ENCODE results near the gene USP21.

The USP21 gene

DNA sequence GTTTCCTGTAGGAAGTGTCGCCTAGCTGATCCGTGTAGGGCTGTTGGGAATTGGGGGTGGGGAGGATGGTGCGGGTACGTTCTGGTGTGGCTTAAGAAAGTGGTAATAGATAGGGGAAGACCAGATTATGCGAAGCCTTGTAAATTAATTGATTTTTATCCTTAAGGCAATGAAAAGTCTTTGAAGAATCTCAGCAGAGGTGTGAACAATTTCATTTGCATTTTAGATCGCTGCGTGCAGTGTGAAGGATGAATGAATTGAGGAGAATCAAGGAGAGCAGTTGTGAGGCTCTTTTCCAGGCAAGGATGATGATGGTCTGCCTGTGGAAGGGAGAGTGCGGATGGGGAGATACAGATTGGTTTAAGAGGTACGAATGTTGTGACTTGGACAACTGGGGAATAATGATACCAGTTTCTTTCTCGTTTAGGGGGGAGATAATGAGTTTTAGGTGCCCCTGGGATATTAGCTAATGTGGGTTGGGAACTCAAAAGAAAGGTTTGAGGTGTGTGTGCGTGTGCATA is 26.0 kb upstream of the USP21 start:
- Histone ChIP-seq H3K4me1 (ENCODE audit: control insufficient read depth, insufficient read depth, low read length) (peaks cover 11% of the 10 kb centered on the region), H3K9me3 (ENCODE audit: control insufficient read depth, low read length) (no peaks in the 10 kb centered on the region), H3K27ac (ENCODE audit: insufficient read depth, low read depth, low read length, poor library complexity, severe bottlenecking) (peak overlapping the region; percentile 88), H3K36me3 (ENCODE audit: control insufficient read depth, insufficient read depth, low read length) (peaks cover 9% of the 10 kb centered on the region), H3K4me3 (ENCODE audit: insufficient read depth, low read depth, low read length) (peak overlapping the region; percentile 50), H3K27me3 (ENCODE audit: control insufficient read depth, insufficient read depth, low read length, poor library complexity, severe bottlenecking) (no peaks in the 10 kb centered on the region)
- WGBS, 2 experiments = 1 to 2% methylated on average over 11 of the region's 11 CpGs

DNA sequence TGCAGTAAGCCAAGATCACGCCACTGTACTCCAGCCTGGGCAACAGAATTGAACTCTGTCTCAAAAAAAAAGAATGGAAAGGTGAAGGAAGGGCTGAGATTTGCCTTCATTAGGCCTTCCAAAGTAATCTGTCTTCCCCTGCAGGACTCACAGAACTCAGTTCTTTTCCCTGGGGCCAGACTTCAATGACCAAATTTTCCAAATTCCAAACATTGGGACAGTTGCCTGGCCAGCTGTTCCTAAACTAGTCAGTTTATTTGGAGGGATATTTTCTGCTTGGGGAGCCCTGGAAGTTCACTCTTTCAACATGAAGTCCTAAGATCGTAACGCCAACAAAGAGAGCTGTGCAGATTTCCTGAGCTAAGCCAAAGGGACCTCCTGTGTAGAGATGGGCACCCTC is 21.4 kb upstream of the USP21 start:
- H3K36me3 ChIP-seq (ENCODE audit: control insufficient read depth, insufficient read depth, low read length) = no peaks in the 10 kb centered on the region
- WGBS, 2 experiments = 91 to 95% methylated on average over 3 of the region's 3 CpGs

GRCh38 chr1:161138431-161138830 is 20.9 kb upstream of the USP21 start:
- H3K27ac ChIP-seq (ENCODE audit: insufficient read depth, low read depth, low read length, poor library complexity, severe bottlenecking) = no peak overlapping the region
- WGBS, 2 experiments = 92 to 100% methylated on average over 1 of the region's 1 CpG
- no peak overlapping the region for H3K4me3 ChIP-seq (ENCODE audit: insufficient read depth, low read depth, low read length)
- H3K4me1 ChIP-seq (ENCODE audit: control insufficient read depth, insufficient read depth, low read length) = peaks cover 3% of the 10 kb centered on the region
- H3K27me3 ChIP-seq (ENCODE audit: control insufficient read depth, insufficient read depth, low read length, poor library complexity, severe bottlenecking) = no peaks in the 10 kb centered on the region
- no peaks in the 10 kb centered on the region for H3K36me3 ChIP-seq (ENCODE audit: control insufficient read depth, insufficient read depth, low read length)
- H3K9me3 ChIP-seq (ENCODE audit: control insufficient read depth, low read length) = no peaks in the 10 kb centered on the region

More for the DNA sequence above, 21.4 kb upstream of the USP21 start:
- H3K4me3 ChIP-seq (ENCODE audit: insufficient read depth, low read depth, low read length) = no peak overlapping the region
- H3K27me3 ChIP-seq (ENCODE audit: control insufficient read depth, insufficient read depth, low read length, poor library complexity, severe bottlenecking) = no peaks in the 10 kb centered on the region
- H3K9me3 ChIP-seq (ENCODE audit: control insufficient read depth, low read length) = no peaks in the 10 kb centered on the region
- H3K4me1 ChIP-seq (ENCODE audit: control insufficient read depth, insufficient read depth, low read length) = peaks cover 4% of the 10 kb centered on the region
- no peak overlapping the region for H3K27ac ChIP-seq (ENCODE audit: insufficient read depth, low read depth, low read length, poor library complexity, severe bottlenecking)

GRCh38 chr1:161139766-161140165 is 19.5 kb upstream of the USP21 start:
- Histone ChIP-seq H3K4me3 (ENCODE audit: insufficient read depth, low read depth, low read length) (no peak overlapping the region), H3K27ac (ENCODE audit: insufficient read depth, low read depth, low read length, poor library complexity, severe bottlenecking) (no peak overlapping the region), H3K9me3 (ENCODE audit: control insufficient read depth, low read length) (no peaks in the 10 kb centered on the region), H3K36me3 (ENCODE audit: control insufficient read depth, insufficient read depth, low read length) (no peaks in the 10 kb centered on the region), H3K4me1 (ENCODE audit: control insufficient read depth, insufficient read depth, low read length) (no peaks in the 10 kb centered on the region), H3K27me3 (ENCODE audit: control insufficient read depth, insufficient read depth, low read length, poor library complexity, severe bottlenecking) (no peaks in the 10 kb centered on the region)
- 40 to 89% methylated on average over 1 of the region's 1 CpG for WGBS, 2 experiments

DNA sequence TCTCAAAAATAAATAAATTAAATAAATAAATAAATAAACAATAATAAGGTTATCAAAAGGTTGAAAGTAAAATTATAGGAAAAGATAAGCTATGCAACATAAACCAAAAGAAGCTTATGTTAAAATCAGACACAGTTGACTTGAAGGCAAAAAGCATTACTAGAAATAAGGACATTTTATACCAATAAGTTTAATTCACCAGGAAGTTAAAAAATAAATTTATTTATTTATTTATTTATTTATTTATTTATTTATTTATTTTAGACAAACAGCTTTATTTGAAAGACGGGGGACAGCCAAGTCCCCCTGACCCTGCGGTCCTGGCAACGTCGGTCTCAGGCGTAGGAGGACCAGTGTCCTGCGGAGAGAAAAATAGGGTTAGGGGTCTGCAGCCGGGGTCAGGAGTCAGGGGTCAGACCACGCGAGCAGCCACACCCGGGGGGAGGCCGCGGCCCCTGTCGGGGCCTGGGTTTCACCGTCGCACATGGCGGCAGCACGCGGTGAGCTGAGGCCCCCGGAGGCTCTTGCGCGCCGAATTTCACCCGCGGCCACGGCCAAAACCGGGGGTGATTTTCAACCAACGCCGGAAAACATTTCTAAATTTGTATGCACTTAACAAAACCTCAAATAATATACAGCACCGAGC is 18.4 kb upstream of the USP21 start:
- Histone ChIP-seq H3K27me3 (ENCODE audit: control insufficient read depth, insufficient read depth, low read length, poor library complexity, severe bottlenecking) (no peaks in the 10 kb centered on the region), H3K4me3 (ENCODE audit: insufficient read depth, low read depth, low read length) (no peak overlapping the region), H3K27ac (ENCODE audit: insufficient read depth, low read depth, low read length, poor library complexity, severe bottlenecking) (no peak overlapping the region), H3K4me1 (ENCODE audit: control insufficient read depth, insufficient read depth, low read length) (no peaks in the 10 kb centered on the region), H3K36me3 (ENCODE audit: control insufficient read depth, insufficient read depth, low read length) (no peaks in the 10 kb centered on the region), H3K9me3 (ENCODE audit: control insufficient read depth, low read length) (no peaks in the 10 kb centered on the region)
- WGBS, 2 experiments = 96% methylated on average over 29 of the region's 29 CpGs

DNA sequence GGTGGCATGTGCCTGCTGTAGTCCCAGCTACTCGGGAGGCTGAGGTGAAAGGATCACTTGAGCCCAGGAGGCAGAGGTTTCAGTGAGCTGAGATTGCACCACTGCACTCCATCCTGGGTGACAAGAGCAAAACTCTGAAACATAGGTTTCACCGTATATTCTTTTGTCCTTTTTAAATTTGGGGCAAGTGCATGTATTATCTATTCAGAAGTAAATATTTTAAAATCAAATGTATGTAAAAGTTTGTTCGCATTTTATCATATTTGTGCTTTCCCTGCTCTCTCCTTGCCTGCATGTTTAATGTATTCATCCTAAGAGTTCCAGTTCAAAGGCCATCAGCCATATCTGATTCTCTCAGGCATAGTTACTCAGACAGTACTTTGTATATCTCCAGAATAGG is 13.5 kb upstream of the USP21 start:
- 84 to 95% methylated on average over 3 of the region's 3 CpGs for WGBS, 2 experiments
- no peaks in the 10 kb centered on the region for H3K9me3 ChIP-seq (ENCODE audit: control insufficient read depth, low read length)
- H3K36me3 ChIP-seq (ENCODE audit: control insufficient read depth, insufficient read depth, low read length) = no peaks in the 10 kb centered on the region
- H3K27ac ChIP-seq (ENCODE audit: insufficient read depth, low read depth, low read length, poor library complexity, severe bottlenecking) = no peak overlapping the region
- H3K4me1 ChIP-seq (ENCODE audit: control insufficient read depth, insufficient read depth, low read length) = no peaks in the 10 kb centered on the region
- H3K4me3 ChIP-seq (ENCODE audit: insufficient read depth, low read depth, low read length) = no peak overlapping the region
- no peaks in the 10 kb centered on the region for H3K27me3 ChIP-seq (ENCODE audit: control insufficient read depth, insufficient read depth, low read length, poor library complexity, severe bottlenecking)

DNA sequence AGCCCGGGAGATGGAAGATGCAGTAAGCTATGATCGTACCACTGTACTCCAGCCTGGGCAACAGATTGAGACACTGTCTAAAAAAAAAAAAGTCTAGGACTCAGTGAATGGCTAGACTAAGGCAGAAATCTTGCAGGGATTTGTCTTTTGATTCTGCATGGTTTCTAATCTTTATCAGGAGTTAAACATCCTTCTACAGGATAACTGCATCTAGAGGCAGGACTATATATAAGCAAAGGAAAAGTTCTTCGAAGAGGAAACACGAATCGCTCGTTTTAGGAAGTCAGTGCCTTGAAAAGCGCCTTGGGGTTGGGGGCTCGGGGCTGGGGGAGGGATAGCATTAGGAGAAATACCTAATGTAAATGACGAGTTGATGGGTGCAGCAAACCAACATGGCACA is 6.1 kb upstream of the USP21 start:
- H3K9me3 ChIP-seq (ENCODE audit: control insufficient read depth, low read length) = no peaks in the 10 kb centered on the region
- H3K27ac ChIP-seq (ENCODE audit: insufficient read depth, low read depth, low read length, poor library complexity, severe bottlenecking) = no peak overlapping the region
- 39 to 46% methylated on average over 5 to 9 of the region's 9 CpGs for WGBS, 2 experiments
- H3K4me3 ChIP-seq (ENCODE audit: insufficient read depth, low read depth, low read length) = peak overlapping the region; percentile 82
- H3K4me1 ChIP-seq (ENCODE audit: control insufficient read depth, insufficient read depth, low read length) = no peaks in the 10 kb centered on the region
- H3K36me3 ChIP-seq (ENCODE audit: control insufficient read depth, insufficient read depth, low read length) = peaks cover 7% of the 10 kb centered on the region
- no peaks in the 10 kb centered on the region for H3K27me3 ChIP-seq (ENCODE audit: control insufficient read depth, insufficient read depth, low read length, poor library complexity, severe bottlenecking)

- no peaks in the 10 kb centered on the region for H3K9me3 ChIP-seq (ENCODE audit: control insufficient read depth, low read length)
- H3K4me3 ChIP-seq (ENCODE audit: insufficient read depth, low read depth, low read length) = peak within 1 kb of the TSS; percentile 82
- 2% methylated on average over 33 of the region's 33 CpGs for WGBS, 2 experiments
- H3K4me1 ChIP-seq (ENCODE audit: control insufficient read depth, insufficient read depth, low read length) = no peaks in the 10 kb centered on the region
- peaks cover 11% of the 10 kb centered on the region for H3K36me3 ChIP-seq (ENCODE audit: control insufficient read depth, insufficient read depth, low read length)
- H3K27ac ChIP-seq (ENCODE audit: insufficient read depth, low read depth, low read length, poor library complexity, severe bottlenecking) = peak within 1 kb of the TSS; percentile 92
- no peaks in the 10 kb centered on the region for H3K27me3 ChIP-seq (ENCODE audit: control insufficient read depth, insufficient read depth, low read length, poor library complexity, severe bottlenecking)
These were observed 5.5 kb upstream of the USP21 start, which contains the start of gene UFC1 for GRCh38 chr1:161153682-161154337. UFC1 (plus strand) TSS chr1:161153978; CDS start chr1:161153998, 20 bp downstream.

GRCh38 chr1:161157867-161158266 is 1.4 kb upstream of the USP21 start:
- H3K27me3 ChIP-seq (ENCODE audit: control insufficient read depth, insufficient read depth, low read length, poor library complexity, severe bottlenecking) = no peaks in the 10 kb centered on the region
- H3K4me1 ChIP-seq (ENCODE audit: control insufficient read depth, insufficient read depth, low read length) = no peaks in the 10 kb centered on the region
- WGBS, 2 experiments = 96 to 100% methylated on average over 1 of the region's 1 CpG
- peaks cover 28% of the 10 kb centered on the region for H3K36me3 ChIP-seq (ENCODE audit: control insufficient read depth, insufficient read depth, low read length)
- no peak overlapping the region for H3K27ac ChIP-seq (ENCODE audit: insufficient read depth, low read depth, low read length, poor library complexity, severe bottlenecking)
- no peak overlapping the region for H3K4me3 ChIP-seq (ENCODE audit: insufficient read depth, low read depth, low read length)
- H3K9me3 ChIP-seq (ENCODE audit: control insufficient read depth, low read length) = no peaks in the 10 kb centered on the region

DNA sequence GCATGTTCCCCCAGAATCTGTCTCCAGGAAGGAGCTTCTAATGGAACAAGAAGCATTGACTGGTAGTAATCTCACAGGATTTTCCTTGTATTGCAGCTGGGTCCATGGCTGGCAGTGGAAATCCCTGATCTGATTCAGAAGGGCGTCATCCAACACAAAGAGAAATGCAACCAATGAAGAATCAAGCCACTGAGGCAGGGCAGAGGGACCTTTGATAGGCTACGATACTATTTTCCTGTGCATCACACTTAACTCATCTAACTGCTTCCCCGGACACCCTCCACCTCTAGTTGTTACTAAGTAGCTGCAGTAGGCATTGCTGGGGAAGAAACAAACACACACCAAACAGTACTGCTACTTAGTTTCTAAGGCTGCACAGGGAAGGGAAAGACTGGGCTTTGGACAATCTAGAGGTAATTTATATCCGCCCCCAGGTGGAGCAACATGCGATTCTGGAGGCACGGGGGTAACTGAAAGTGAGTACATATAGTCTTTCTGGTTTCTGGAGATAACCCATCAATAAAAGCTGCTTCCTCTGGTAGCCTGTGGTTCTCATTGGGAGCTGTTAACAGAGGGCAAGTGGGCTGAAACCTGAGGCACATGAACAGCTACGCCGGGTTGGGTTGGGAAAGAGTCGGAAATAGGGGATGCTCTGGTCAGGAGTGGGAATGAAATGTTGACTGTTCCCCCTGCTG is 837 bp upstream of the USP21 start:
- no peak overlapping the region for H3K27ac ChIP-seq (ENCODE audit: insufficient read depth, low read depth, low read length, poor library complexity, severe bottlenecking)
- H3K4me3 ChIP-seq (ENCODE audit: insufficient read depth, low read depth, low read length) = peak overlapping the region; percentile 84
- no peaks in the 10 kb centered on the region for H3K9me3 ChIP-seq (ENCODE audit: control insufficient read depth, low read length)
- H3K4me1 ChIP-seq (ENCODE audit: control insufficient read depth, insufficient read depth, low read length) = no peaks in the 10 kb centered on the region
- peaks cover 28% of the 10 kb centered on the region for H3K36me3 ChIP-seq (ENCODE audit: control insufficient read depth, insufficient read depth, low read length)
- no peaks in the 10 kb centered on the region for H3K27me3 ChIP-seq (ENCODE audit: control insufficient read depth, insufficient read depth, low read length, poor library complexity, severe bottlenecking)
- 92 to 95% methylated on average over 9 of the region's 9 CpGs for WGBS, 2 experiments
